COLO829 (cell line): ENCODE data around the gene NPAS3.

Experiments
- DNase-seq: peaks from one replicate; pipeline ENCODE4 v3.0.0; 2012; ENCODE audit warnings: low spot score

Gene NPAS3

GRCh38 chr14:32940711-32941667, 2.3 kb downstream of the NPAS3 start:
- no peak for DNase-seq

- DNase-seq, result no peak
These were observed 3.0 kb downstream of the NPAS3 start for GRCh38 chr14:32941668-32942065.

GRCh38 chr14:32947081-32947480, 8.4 kb downstream of the NPAS3 start:
- DNase-seq, result no peak

DNA sequence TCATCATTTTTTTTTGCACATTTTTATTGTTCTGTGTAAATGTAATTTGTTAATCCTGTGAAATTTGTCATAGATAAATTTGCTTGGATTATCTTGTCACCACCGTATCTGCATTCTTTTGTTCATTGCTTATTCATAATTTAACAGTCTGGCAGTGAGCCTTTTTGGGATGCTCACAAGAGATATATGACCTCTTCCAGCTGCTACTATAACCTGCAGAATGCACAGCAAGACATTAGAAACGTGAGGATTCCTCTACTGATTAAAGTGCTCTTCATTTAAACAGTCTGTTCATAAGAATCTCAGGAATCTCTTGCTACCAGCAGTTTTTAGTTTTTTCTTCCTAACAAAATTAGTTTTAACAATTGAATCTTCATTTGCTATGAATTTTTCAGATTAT, 9.1 kb downstream of the NPAS3 start:
- no peak for DNase-seq

DNA sequence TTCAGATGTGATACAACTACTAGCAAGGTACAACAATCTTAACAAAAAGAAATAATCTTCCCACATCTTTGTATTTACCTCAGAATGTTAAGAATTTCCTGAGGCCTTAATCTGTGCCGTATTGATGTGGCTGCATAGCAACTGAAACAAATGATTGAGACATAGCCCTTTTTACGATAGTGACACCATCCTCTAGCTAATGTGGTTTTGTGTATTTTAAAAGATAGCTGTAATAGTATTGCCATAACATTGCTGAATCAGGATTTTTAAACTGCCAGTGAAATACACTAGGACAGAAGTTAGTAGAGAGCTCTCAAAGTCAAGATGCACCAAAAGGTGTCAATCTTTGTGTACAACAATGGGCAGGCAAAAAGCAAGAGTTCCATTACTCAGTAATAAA, 11.9 kb downstream of the NPAS3 start:
- DNase-seq, result no peak

DNA sequence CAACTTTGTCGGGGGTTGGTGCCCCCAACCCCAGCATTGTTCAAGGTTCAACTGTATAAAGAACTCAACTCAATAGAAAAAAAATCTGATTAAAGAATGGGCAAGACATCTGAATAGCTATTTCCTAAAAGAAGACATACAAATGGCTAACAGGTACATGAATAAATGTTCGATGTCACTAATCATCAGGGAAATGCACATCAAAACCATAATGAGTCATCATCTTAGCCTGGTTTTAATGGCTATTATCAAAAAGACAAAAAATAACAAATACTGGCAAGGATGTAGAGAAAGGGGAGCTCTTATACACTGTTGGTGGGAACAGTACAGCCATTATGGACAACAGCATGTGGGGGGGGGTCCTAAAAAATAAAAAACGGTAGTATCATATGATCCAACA, 28.7 kb downstream of the NPAS3 start:
- DNase-seq, result no peak

GRCh38 chr14:32968972-32969544, 30.4 kb downstream of the NPAS3 start:
- no peak for DNase-seq

DNA sequence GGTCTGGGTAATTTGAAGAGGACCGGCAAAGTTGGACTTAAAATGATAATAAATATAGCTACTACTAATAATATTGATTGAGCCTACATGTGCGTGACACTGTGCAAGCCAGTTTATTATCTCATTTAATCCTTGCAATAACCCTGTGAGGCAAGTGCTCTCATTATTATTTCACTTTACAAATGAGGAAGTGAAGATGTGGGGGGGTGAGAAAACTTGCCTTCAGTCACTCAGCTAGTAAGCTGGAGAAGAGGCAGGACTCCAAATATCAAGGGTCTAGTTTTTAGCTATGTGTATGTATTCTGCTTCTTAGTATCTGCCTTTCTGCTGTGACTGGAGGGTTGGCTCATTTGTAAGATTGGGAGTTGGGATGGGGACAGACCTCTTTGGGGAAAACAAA, 39.2 kb downstream of the NPAS3 start:
- DNase-seq, result no peak

GRCh38 chr14:32978691-32979255, 40.1 kb downstream of the NPAS3 start:
- DNase-seq, result no peak

- no peak for DNase-seq
These were observed 41.7 kb downstream of the NPAS3 start for GRCh38 chr14:32980178-32980901.

GRCh38 chr14:32980902-32981501, 42.3 kb downstream of the NPAS3 start:
- no peak for DNase-seq

- DNase-seq, result peak; percentile 81
These were observed 45.7 kb downstream of the NPAS3 start for GRCh38 chr14:32984241-32984930.

DNA sequence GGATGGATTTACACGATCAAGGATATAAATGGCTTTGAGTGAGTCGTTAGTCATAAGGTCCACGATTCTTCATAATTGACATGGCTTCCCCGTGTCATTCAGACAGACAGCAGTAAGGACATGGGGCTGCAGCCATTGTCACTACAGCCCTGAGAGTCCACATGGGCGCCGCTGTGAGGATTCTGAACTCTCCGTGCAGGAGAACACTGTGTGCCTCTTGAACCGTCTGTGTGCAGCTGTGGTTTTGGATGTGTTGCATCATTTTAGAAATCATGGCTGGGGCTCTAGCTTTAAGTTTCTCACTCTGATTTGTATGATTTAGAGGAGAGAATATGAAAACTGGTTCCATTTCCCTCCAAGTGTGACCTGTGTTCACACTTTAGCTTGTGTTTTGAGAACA, 47.2 kb downstream of the NPAS3 start:
- DNase-seq, result no peak

GRCh38 chr14:32986791-32987540, 48.3 kb downstream of the NPAS3 start:
- DNase-seq, result peak; percentile 76

- DNase-seq, result no peak
These were observed 53.0 kb downstream of the NPAS3 start for GRCh38 chr14:32991691-32992090.

DNA sequence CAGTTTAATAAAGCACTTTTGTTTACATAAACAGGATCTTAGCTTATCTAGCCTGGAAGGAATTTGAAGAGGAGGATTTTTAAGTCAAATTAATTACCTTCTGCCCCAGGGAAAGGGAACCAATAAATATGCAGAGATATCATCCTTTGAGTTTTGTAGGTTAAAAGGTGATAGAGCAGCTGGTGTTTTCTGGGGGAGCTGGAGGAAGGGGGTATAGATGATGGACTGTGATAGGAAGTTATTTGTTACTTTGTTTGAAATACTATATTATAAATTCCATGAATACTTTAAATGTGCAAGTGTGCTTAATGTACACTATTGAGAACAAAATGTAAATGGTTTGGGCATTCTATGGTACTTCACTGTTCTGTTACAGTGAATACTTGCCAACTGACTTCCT, 55.2 kb downstream of the NPAS3 start:
- no peak for DNase-seq

DNA sequence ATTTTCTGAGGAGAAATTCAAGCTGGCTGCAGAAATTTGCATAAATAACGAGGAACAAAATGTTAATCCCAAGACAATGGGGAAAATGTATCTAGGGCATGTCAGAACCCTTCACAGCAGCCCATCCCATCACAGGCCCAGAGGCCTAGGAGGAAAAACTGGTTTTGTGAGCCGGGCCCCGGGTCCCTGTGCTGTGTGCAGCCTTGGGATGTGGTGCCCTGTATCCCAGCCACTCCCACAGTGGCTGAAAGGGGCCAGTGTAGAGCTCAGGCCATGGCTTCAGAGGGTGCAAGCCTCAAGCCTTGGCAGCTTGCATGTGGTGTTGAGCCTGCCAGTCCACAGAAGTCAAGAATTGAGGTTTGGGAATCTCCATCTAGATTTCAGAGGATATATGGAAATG, 57.7 kb downstream of the NPAS3 start:
- DNase-seq, result no peak

DNA sequence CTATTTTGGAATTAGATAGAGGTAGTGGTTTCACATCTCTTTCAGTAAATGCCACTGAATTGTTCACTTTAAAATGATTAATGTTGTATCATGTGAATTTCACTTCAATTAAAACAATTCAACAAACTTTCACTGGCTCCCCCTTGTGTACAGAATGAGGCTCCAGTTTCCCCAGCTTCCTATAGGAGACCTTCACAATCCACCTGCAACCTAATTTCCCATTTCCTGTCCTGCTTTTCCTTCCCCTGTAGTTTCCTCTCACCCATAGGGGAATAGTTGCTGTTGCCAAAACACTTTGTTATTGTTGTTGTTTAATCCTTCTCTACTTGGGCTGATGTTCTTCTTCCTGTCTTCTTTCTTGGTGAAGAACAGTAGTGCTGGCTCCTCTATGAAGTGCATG, 59.8 kb downstream of the NPAS3 start:
- DNase-seq, result no peak

GRCh38 chr14:33009673-33010072, 71.0 kb downstream of the NPAS3 start:
- no peak for DNase-seq

GRCh38 chr14:33010495-33010894, 71.8 kb downstream of the NPAS3 start:
- no peak for DNase-seq

DNA sequence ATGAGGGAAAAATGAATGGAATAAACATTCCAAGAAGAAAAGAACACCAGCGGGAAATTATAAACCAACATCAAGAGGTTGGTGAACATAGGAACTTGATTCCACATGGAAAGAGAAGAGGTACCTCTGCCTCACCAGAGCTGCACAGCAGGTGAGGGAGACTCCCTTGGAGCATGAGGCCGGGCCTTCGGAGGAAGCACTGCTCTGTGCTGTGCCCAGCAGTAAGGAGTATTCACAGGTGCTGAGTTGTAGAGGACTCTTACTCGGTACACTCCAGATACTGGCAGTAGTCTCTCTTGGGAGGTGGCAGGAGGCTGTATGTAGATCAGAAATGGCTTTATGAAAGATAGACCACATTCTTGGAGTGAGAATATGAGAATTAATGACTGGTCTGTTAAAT, 76.0 kb downstream of the NPAS3 start:
- DNase-seq, result no peak
